HTR-8/SVneo (cell line): ENCODE data around the gene RPL36.
"Not testable (repeated sequence)": the region's sequence is repeated elsewhere in the genome, so short reads cannot be mapped to it uniquely, and the experiment has no call there.

ENCODE experiments used
- DNase-seq: peaks from one replicate; pipeline ENCODE4 v3.0.0; 2011; ENCODE audit warnings: low spot score, mixed read lengths; ENCODE audit not compliant: insufficient read length
- FAIRE-seq: peaks from 2 replicates; lab custom pipeline; 2011; peaks lifted over from hg19 to GRCh38; lab: Jason Lieb, UNC

RPL36 gene

DNA sequence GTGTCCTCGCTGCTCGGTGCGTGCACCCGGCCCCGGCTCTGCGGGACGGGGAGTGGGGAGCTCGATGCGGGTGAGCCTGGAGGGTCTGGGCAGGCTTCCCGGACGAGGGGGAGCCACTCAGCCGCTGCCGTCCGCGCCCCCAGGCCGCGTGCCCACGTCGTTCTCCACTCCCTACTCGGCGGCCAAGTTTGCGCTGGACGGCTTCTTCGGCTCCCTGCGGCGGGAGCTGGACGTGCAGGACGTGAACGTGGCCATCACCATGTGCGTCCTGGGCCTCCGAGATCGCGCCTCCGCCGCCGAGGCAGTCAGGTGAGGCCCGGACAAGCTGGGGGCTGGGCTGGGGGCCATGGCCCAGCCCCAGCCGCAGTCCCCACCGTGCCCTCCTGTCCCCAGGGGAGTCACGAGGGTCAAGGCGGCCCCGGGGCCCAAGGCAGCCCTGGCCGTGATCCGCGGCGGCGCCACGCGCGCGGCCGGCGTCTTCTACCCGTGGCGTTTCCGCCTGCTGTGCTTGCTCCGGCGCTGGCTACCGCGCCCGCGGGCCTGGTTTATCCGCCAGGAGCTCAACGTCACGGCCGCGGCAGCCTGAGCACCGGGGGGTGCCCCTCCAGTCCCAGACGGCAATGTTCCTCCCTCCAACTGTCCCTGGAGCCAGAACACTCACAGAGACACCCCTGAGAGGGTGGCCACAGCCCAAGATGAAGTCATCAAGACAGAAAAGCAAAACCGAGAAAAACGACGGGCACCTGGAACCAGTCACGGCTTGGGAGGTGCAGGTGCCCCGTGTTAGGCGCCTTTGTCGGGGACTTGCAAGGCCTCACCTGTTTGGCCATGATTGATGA is 2.5 kb upstream of the RPL36 start:
- FAIRE-seq: no peak
- DNase-seq: no peak

- DNase-seq, FAIRE-seq: not testable (repeated sequence)
Measured at GRCh38 chr19:5688262-5688881, 1.7 kb upstream of the RPL36 start.

DNA sequence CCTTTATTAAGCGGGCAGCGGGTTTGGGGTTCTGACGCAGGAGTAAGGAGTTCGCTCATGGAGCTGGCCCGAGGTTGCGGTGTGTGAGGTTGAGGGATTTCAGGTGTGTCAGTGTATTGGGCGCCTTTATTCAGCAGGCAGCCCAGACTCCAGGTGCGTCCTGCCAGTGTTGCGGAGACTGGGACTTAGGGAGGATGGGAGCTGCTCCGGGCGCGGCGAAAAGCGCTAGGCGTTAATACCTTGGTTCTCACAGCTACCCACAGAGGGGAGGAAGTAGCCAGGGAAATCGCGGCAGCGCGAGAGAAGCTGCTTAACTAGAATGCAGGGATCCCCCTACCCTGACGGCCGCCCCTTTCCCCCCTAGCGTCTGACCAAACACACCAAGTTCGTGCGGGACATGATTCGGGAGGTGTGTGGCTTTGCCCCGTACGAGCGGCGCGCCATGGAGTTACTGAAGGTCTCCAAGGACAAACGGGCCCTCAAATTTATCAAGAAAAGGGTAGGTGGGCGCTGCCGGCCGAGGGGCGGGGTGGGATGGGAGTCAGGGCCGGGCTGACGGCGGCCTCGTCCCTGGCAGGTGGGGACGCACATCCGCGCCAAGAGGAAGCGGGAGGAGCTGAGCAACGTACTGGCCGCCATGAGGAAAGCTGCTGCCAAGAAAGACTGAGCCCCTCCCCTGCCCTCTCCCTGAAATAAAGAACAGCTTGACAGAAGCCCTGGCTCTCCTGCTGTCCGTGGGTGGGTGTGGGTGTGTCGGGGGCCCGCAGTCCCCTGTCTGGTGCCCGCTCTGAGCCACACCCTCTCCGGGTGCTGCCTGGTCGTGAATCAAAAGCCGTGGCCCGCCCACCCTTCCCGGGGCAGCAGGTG is 1.1 kb downstream of the RPL36 start:
- DNase-seq (no peak), FAIRE-seq (no peak)

- no peak for FAIRE-seq
- no peak for DNase-seq
Measured at GRCh38 chr19:5691822-5692722, 2.0 kb downstream of the RPL36 start.

GRCh38 chr19:5692723-5693194 is 2.7 kb downstream of the RPL36 start:
- FAIRE-seq (no peak), DNase-seq (no peak)

- DNase-seq: no peak
- FAIRE-seq: no peak
Measured at GRCh38 chr19:5693195-5694166, 3.4 kb downstream of the RPL36 start.

- FAIRE-seq (no peak), DNase-seq (no peak)
Measured at GRCh38 chr19:5694167-5694955, 4.3 kb downstream of the RPL36 start.

DNA sequence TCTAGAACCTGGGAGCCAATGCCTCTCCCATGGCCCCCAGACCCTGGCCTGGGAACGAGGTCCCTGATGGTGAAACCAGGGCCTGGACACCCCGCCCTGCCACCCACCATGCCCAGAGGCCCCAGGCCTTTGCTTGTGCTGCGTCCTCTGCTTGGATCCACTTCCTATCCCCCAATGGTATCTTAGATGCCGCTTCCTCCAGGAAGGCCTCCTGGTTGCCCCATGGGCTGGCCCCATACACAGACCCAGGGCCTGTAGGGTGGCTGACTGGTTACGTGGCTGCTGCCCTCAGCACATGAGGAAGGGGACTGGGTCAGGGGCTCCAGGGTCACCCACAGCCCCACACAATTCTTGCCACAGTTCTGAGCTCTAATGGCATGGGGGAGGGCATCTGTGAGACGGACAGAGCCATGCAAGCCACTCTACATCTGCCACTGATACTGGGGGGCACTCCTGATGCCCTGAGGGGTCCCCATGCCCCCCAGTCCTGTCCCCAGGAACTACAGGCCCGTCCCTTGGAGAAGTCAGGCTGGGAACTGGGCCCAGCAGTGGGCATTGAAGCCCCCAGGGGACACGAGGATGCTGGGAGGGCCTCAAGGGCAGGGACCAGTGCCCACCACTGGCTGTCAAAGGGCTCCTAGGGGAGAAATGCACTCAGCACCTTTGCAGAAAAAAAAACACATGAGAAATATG is 5.0 kb downstream of the RPL36 start:
- no peak for DNase-seq
- FAIRE-seq: no peak

GRCh38 chr19:5695649-5696195 is 5.6 kb downstream of the RPL36 start:
- DNase-seq (no peak), FAIRE-seq (no peak)

GRCh38 chr19:5696196-5697021 is 6.3 kb downstream of the RPL36 start:
- FAIRE-seq: no peak
- DNase-seq: no peak

DNA sequence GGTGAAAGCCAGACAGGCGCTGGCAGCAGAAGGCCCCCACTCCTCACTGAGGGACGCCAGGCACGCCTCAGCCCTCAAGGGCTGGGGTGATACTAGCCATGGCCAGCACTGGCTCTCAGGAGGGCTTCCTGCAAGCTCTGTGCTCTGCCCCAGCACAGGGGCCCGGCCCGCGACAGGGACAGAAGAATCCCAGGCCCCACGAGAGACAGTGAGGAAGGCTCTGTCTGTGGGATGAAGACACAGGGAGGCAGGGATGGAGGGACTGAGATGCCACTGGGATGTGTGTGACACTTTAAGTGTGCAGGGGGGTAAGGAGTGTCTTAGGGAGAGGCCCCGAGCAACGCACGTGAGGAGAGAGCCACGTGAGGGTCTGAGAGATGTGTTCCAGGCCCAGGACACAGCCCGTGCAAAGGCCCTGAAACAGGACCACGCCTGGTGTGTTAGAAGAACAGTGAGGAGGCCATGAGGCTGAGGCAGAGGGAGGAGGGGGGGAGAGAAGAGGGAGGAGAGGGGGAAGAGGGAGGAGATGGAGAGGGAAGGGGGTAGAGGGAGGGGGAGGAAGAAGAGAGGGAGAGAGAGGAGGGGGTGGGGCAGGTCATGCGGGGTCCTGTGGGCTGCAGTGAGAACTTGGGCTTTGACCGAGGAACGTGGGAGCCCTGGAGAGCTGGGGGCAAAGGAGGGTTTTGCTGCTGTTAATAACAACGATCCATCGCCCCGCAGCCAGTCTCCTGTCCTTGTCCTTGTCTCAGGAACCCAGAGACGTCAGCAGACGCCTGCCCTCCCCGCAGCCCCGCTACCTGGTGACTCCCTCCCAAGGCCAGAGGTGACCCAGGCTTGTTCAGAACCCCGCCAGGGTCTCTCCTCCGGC is 7.2 kb downstream of the RPL36 start:
- DNase-seq: no peak
- FAIRE-seq: no peak

GRCh38 chr19:5697890-5698634 is 8.0 kb downstream of the RPL36 start:
- no peak for FAIRE-seq
- DNase-seq: no peak

GRCh38 chr19:5698635-5699422 is 8.7 kb downstream of the RPL36 start:
- FAIRE-seq (no peak), DNase-seq (no peak)
